NCI-H82 (cell line): ENCODE results near the gene SRA1.

ENCODE experiments used
- DNase-seq: peaks from one replicate; lab custom pipeline; 2025; lab: John Stamatoyannopoulos, UW

The SRA1 gene

DNA sequence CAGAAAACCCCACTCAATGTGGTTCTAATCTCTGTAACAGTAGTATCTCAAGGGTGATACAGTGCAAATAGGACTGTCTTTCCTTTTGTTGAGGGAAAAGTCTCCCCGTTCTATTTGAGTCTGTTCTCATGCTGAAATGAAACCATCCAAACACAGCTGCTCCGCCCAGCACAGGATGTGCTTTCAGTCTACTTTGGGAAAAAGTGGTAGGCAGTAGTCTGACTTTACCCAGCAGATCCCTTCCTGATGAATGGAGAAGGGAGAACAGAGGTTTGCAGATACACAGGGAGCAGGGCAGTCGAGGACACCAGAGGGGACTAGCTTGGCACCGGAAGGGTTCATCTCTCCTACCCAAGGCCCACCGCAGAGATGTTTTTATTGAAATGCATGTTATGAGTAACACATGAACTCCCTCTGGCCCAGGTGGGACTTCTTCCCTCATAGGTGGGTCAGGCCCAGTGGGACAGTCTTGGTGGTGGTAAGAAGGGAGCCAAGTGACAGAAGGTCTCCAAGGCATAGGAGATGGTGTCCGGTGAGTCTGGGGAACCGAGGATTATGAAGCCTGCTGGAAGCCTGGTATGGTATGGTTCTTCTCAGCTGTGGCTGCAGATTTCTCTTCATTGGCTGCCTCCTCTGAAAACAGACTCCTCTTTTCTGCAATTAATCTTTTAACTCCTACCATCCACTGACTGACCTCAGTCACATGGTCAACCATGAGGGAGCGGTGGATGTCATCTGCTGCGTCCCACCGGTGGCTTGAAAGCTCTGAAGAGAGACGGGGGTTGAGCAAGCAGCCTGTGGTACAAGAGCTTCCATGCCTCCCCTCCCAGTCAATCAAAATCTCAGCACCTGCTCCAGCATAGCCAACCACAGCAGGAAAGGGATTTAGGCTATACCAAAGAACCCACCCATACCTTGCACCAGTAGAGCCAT is 6.9 kb downstream of the SRA1 start:
- no peak for DNase-seq

DNA sequence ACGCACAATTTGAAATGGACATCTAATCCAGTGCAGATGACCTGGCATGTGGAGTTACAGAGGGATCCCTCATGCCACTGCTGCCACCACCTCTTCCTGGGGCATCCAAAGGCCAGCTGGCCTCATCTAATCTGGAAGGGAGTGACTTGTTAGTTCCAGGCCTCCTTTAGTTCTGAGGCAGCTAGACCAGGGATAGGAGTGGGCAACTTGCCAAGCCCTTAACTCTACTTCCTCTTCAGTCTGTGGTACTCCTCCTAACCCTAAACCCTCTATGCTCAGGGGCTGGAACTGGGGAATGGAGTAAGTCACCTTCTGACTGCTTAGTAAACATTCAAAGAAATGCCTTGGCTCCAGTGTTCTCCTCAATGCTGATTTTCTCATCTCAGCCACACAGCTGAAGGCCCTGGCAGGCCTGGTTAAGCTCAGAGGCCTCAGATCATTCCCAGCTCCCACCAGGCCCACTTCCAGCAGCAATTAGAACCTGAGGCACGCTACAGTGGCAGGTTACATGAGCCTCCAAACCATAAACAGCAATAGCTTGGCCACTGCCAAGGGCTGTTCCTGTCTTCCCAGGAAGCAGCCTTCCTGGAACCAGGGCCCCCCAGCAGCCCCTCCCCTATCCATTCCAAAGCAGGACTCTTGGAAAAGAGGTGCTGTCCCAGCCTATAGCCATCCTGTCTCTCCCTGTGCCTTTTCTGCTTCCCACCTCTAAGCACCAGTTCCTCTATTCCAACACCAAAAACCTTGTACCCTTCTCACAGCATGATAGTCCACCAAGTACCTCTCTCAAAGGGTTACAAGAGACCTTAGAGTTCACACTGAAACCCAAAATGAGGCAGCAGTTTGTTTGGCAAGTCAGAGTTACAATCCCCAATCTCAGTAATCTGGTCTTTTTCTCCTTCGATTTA is 7.8 kb downstream of the SRA1 start:
- DNase-seq, result peak; percentile 10

DNA sequence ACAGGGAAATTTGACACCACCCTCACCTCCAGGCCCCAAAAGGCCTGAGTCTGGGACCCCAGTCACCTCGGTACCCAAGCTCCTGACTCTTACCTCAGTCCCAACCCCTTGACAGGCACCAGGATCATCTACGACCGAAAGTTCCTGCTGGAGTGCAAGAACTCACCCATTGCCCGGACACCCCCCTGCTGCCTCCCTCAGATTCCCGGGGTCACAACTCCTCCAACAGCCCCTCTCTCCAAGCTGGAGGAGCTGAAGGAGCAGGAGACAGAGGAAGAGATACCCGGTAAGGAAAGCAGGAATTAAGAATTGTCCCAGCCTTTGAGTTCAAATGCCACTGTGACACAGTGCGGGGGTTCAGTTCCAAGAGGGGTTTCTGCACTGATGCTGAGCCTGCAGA is 8.5 kb downstream of the SRA1 start:
- no peak for DNase-seq

DNA sequence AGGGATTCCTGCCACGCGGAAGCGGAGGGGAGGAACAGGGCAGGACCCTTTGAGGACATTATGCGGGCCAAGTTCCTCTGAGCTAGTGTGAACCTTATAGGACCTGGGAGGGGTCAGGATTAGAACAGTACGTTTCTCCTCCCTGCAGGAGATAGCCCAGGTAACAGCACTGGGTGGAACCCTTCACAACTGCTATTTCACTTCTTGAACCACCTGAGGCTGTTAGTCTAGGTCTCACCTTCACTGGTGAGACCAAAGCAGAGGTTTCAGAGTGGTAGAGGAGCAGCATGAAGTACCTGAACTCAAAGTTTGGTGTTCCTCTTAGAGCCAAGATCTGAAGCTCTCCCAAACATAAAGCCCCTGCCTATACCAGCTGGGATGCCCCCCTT is 9.0 kb downstream of the SRA1 start:
- DNase-seq, result peak; percentile 35

DNA sequence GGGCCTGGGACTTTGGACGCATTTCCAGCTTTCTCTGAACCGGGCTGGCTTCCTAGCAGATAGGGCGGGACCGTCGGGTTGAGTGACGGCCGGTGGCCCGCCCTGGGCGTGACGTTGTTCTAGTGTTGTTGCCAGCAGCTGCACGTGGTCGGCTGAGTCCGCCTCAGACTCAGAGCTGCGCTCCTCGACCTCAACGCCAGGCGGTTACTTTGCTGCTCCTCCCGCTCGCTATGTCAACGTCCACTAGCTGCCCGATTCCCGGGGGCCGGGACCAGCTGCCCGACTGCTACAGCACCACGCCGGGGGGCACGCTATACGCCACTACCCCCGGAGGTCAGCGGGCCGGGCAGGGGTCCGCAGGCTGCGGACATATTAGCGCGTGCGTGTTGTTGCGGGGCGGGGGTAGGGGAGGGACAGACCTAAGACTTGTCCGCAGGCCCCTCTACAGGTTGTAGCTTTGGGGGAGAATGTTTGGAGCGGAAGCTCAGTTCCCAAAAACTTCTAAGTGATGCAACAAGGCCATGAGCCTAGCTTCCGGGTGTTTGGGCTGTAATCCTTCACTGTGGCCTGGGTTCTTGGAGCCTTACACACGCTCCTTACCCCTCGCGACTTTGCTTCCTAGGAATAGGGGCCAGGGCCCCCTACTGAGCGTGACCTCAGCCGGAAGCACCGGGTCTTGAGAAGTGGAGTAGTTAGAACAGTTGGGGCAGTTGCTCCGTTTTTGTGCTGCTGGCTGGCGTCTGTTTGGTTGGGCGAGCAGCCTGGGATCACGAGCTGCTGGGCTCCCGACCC is 9.6 kb downstream of the SRA1 start, which contains the start of gene EIF4EBP3:
EIF4EBP3 (plus strand) TSS at position 155 of the 792 bp plus-strand sequence; CDS start at position 231, 76 bp downstream.
- peak; percentile 93 for DNase-seq

DNA sequence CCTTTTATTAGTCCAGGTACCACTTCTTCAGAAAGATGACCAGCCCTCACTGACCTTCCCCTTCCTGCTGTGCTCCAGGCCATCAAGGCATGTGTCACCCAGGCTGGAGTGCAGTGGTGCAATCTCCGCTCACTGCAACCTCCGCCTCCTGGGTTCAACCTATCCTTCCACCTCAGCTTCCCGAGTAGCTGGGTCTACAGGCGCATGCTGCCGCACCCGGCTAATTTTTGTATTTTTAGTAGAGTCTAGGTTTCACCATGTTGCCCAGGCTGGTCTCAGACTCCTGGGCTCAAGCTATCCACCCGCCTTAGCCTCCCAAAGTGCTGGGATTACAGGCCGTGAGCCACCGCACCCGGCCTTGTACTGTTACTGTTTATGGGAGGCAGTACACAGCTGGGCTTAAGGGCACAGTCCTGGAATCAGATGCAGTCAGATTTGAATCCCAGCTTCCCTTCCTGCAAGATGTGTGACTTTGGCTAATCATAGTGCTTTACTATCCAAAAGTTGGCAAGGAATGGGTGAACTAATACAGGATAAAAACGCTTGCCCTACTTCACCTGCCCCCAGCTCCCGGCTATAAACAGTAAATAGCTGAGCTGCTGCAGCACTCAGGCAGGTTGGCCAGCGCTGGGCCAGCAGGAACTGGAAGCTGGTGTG is 10.3 kb downstream of the SRA1 start:
- DNase-seq, result peak; percentile 55

DNA sequence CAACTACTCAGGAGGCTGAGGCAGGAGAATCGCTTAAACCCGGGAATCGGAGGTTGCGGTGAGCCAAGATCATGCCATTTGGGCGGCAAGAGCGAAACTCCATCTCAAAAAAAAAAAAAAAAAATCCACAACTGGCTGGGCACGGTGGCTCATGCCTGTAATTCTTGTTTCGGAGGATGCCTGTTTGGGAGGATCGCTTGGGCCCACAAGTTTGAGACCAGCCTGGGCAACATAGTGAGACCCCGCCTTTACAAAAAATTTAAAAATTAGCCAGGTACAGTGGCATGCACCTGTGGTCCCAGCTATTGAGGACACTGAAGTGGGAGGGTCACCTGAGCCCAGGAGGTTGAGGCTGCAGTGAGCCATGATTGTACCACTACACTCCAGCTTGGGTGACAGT is 11.7 kb downstream of the SRA1 start:
- DNase-seq, result no peak

DNA sequence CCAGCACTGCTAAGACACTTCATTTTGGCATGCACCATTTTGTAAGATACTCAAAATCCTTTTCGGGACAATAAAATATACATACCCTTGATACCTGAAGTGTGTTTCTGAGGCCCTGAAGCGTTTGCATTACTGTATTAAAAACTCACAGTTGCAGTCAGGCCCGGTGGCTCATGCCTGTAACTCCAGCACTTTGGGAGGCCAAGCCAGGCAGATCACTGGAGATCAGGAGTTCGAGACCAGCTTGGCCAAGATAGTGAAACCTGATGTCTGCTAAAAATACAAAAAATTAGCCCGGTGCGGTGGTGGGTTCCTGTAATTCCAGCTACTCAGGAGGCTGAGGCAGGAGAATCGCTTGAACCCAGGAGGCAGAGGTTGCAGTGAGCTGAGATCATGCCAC is 12.3 kb downstream of the SRA1 start:
- no peak for DNase-seq

DNA sequence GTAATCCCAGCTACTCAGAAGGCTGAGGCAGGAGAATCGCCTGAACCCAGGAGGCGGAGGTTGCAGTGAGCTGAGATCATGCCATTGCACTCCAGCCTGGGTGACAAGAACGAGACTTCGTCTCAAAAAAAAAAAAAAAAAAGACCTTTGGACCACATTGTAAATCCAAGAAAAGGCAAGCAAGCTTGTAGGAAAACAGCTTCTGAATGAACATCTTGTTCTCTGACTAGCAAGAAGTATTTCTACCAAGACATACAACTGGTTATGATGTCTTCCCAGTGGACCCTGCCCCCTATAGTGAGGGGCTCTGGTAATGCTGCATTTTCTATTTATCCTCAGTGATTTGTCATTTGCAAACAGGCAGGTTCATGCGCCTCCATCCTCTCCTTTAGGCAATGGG is 14.3 kb downstream of the SRA1 start:
- no peak for DNase-seq

DNA sequence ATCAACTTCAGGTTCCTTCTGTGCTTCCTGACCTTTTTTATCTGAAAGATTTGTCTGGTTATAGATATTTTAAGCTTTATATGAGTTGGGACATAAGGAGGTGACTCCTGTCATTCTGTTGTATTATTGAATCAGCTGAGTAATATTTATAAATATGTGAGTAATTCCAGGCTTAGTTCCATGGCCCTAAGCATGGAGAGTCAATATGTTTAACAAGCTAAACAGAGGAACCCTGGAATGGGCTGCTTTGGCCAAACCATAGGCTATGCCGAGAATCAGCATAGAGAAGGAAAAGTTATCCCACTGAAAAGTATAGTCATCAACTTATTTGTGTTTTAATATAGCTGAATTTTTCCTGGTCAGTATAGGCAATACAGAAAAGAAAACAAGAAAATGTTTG is 17.0 kb downstream of the SRA1 start:
- no peak for DNase-seq

DNA sequence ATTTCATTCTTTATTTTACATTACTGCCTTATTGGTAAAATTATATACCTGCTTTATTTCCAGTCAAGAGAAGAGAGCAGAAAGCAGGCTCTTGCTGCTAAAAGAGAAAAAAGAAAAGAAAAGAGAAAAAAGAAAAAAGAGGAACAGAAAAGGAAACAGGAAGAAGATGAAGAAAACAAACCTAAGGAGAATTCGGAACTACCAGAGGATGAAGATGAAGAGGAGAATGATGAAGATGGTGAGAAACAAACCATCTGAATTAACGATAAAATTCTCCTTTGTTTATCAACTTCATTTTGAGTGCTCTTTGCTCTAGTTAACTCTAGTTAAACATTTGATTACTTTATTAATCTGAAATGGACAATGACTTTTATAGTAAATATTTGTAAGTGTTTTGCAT is 33.3 kb downstream of the SRA1 start:
- no peak for DNase-seq

DNA sequence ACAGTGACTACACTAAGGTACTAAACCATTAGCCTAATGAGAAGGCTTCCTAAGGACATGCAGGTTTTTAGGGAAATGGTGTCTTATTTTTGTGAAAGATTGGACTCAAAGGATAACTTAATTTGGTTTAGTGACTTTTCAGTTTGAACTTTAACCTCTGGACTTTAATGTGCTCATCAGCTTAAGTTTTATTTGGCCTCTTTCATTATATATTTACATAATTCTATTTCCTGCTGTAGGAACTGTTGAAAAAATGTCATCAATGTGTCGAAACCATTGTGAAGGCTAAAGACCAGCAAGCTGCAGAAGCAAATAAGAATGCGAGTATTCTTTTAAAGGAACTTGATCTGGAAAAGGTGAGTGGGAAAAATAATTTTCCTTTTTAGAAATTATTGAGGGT is 44.1 kb downstream of the SRA1 start:
- no peak for DNase-seq

DNA sequence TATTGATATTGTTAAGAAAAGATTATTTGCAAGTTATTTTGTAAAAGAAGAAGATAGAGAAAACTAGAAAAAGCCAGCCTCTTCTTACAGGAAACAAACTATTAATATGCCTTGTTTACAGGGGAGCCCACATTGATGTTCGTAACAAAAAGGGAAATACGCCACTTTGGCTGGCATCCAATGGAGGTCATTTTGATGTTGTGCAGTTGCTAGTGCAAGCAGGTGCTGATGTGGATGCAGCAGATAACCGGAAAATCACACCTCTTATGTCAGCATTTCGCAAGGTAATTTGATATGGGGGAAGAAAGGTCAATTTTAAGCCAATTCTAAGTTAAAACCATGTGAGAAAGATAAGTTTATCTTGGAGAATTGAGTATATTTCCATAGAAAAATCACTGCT is 47.4 kb downstream of the SRA1 start:
- no peak for DNase-seq

DNA sequence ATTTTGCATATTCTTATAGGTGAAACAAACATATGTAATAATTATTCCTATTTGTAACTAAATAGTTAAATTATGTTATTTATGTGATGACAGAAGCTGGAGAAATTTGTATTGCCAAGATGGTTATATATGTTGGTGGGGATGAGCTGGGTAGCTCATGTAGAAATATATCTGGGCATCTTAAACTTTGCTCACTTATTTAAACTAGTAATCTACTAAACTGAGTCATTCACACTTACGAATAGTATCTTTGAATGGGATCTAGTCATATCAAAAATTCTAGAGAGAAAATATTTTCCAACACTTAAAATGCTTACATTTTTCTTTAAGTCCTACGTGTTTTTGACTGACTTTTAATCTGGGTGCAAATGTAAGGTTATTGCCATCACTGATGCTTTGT is 54.4 kb downstream of the SRA1 start:
- DNase-seq, result no peak
